IPS-18c (cell line): ENCODE data around the gene DAB2IP.
"Not testable (repeated sequence)": the region's sequence is repeated elsewhere in the genome, so short reads cannot be mapped to it uniquely, and the experiment has no call there.

ENCODE experiments used
- H3K4me3 ChIP-seq: 2 replicates; pipeline ENCODE4 v1.7.0; 2013; ENCODE audit warnings: low read depth, mild to moderate bottlenecking, low read length, moderate library complexity; ENCODE audit not compliant: insufficient read depth
- H3K9me3 ChIP-seq: one replicate; pipeline ENCODE4 v1.6.1; 2013; ENCODE audit warnings: mild to moderate bottlenecking, low read length, moderate library complexity; ENCODE audit not compliant: control insufficient read depth, insufficient read depth

Gene DAB2IP

DNA sequence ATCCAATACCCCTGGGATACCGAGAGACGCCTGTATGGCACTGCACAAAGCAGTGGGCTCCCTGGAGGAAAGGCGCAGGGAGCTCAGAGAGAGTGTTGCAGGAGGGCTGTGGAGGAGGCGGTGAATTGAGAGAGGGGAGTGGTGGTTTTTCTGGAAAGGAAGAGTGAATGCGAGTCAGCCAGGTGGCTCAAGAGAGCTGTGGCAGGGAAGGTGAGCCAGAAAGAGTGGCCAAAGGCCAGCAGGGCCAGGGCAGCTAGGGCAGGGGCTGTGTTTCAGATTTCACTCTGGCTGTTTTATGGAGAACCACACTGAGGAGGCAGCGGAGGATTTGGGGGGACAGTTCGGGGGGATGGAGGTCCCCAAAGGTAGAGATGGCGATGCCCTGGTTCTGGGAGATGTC lies 13.0 kb upstream of the DAB2IP start:
- H3K4me3 ChIP-seq, result no peak overlapping the region
- no peaks in the 10 kb centered on the region for H3K9me3 ChIP-seq

DNA sequence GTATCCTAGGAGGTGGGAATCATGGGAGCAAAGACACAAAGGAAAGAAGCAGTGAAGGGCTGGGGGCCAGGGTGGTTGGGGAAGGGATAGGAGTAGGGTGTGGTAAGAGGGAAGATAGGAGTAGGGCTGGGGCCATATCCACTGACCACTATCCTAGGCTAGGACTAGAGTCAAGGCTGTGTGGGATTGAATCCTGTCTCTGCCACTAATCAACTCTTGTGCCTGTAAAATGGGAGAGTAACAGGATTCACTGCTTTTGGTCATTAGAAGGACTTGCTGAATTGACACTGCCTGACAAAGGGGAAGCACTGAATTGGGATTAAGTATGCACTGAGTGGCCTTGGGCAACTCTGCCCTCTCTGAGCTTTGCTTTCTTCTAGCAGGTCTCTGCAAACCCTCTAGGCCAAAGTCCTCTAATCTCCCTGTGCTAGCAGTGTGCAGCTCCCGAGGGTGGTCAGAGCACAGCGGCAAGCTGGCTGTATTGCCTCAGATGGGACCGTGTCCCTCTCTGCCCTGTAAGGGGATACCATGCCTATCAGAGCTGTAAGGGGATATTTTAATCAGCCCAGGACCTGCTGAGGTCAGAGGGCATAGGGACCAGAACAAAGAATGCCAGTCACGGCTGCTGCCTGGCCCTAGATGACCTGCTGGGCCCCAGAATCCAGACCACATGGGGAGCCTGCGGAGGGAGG lies 12.4 kb upstream of the DAB2IP start:
- Histone ChIP-seq H3K9me3 (no peaks in the 10 kb centered on the region), H3K4me3 (no peak overlapping the region)

DNA sequence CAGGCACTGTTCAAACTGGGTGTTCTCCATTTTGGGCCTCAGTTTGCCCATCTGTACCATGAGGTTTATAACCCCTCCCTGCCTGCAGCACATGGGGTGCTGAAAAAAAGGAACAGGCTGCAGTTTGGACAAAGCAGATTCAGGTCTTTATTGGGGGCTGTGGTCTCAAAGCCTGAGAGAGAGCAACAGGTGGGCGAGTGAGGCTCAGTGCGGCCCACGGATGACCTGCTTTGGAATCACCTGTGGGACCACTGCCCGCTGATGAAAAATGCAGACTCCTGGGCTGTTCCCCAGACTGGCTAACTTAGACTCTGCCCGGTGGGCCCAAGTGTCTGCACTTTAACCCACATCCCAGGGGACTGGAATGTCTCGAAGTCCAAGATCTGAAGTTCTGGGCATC lies 11.8 kb upstream of the DAB2IP start:
- H3K9me3 ChIP-seq, result no peaks in the 10 kb centered on the region

DNA sequence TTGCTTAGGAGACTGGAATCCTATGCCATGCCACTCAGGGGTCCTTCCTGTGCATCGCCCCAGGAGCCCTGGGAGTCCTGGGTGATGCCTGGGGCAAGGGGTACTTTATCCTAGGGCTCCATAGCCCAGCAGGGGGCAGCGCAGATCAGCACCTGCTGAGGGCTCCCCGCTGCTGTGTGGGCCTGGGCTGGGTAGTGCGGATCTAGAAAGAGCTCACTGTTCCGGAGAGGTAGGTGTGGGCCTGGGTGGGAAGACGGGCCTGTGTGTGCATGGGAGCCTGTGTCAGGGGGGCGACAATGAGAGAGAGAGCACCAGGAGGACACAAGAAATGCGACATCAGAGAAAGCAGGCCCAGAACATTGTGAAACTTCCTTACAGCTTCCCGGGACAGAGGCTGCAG lies 11.4 kb upstream of the DAB2IP start:
- no peaks in the 10 kb centered on the region for H3K9me3 ChIP-seq
- H3K4me3 ChIP-seq, result no peak overlapping the region

More for the DNA sequence above, 11.8 kb upstream of the DAB2IP start:
- no peak overlapping the region for H3K4me3 ChIP-seq

DNA sequence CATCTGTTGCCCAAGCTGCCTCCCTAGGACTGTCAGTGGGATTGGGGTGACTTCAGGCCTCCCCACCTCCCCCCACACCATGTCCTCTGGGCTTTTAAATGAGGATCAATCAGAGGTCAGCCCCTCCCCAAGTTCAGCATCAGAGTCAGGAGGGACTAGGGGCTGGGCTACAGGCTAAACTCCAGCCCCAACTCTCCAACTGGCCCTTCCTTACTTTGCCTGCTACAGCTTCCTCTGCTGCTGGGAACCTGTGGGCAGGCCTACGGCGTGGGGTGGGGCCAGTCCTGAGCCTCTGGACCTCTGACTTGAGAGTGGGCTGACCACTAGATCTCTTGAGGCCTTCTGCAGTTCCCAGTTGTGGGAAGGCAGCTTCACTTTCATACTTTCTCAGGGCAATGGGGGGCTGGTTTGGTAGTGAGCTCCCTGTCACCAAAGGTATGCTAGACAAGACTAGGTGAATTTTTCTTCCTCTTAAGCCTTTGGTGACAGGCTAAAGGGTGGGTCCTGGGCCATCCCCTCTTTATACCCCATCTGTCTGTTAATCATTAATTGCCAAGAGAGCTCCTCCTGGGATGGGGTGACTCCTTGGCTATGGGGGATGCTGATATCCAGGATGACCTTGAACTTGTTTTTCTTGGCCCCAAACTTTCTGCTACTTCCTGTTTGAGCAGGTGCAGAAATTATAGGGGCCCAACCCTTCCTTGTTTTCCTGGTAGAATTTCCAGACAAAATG lies 10.8 kb upstream of the DAB2IP start:
- no peaks in the 10 kb centered on the region for H3K9me3 ChIP-seq
- H3K4me3 ChIP-seq, result no peak overlapping the region

DNA sequence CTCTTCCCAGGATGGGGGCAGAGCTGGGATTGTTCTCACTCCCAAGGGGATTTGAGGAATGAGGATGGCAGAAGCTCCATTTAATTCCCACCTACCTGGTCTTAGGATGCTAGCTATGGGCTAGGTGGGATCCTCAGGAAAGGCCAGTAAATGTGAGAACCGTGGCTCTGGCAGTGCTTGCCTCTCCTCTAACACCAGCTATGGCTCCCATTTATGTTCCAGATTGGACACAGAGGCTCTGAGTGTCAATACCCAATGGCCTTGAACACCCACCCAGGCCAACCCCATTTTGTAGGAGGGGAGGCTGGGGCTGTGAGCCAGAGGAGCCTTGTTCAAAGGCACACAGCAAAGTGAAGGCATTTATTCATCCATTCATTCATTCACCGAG lies 10.2 kb upstream of the DAB2IP start:
- H3K4me3 ChIP-seq, result no peak overlapping the region
- no peaks in the 10 kb centered on the region for H3K9me3 ChIP-seq

DNA sequence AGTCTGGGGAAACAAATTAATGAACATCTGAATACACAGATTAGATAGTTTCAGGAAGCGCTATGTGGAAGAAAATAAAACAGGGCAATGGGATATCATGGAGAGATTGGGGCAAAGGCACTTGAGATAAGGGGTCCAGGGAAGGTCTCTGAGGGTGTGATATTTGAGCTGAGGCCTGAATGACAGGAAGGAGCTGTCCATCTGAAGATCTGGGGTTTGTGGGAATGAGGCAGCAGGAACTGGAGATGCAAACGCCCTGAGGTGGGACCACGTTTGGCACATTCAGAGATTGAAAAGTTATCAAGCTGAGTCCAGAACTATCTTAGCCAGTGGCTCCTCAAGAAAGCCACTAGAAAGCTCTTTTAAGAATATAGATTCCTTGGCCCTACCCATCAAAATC lies 8.7 kb upstream of the DAB2IP start:
- H3K4me3 ChIP-seq, result no peak overlapping the region

DNA sequence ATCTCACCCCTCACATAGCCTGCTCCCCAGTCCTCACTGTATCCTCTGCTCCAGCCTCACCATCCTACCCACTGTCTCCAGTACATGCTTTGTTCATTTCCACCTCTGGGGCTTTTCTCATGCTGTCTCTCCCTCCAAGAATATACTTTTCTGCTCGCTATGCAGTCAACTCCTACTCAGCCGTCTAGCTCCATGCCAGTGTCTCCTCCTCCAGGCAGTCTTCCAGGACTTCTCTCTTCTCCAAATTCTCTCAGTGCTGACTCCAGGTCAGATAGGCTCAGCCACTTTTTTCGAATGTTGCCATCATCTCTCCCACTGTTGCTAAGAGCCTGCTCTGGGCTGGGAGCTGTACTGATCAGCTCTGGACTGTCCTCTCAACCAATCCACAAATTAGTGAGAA lies 8.0 kb upstream of the DAB2IP start:
- Histone ChIP-seq H3K4me3 (no peak overlapping the region), H3K9me3 (no peaks in the 10 kb centered on the region)

More for the DNA sequence above, 8.7 kb upstream of the DAB2IP start:
- H3K9me3 ChIP-seq, result no peaks in the 10 kb centered on the region

DNA sequence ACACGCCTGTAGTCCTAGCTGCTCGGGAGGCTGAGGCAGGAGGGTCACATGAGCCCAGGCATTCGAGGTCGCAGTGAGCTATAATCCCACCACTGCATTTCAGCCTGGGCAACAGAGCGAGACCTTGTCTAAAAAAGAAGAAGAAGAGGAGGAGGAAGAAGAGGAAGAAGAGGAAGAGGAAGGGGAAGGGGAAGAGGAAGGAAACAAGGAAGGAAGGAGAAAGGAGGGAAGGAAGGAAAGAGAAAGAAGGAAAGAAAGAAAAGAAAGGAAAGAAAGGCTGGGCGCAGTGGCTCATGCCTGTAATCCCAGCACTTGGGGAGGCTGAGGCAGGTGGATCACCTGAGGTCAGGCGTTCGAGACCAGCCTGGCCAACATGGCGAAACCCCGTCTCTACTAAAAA lies 7.4 kb upstream of the DAB2IP start:
- not testable (repeated sequence) for H3K4me3 ChIP-seq, H3K9me3 ChIP-seq

DNA sequence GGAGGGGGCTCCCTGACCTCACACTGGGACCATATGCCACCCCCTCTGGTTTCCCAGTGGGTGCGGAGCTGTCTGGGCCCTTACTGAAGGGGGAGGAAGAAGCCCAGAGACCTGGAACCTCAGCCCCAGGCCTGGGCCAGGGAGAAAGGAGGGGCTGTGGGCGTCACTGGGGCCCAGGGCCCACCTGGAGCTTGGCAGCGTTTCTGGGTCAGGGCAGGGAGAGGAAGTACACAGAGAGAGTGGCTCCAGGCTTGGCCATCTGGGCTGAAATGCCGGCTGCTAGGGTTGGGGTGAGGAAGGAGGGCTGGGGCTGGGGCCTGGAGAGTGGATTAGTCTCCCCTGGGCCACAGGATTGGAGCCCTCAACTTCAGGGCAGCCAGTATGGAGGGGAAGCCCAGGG lies 6.4 kb upstream of the DAB2IP start:
- no peaks in the 10 kb centered on the region for H3K9me3 ChIP-seq
- H3K4me3 ChIP-seq, result no peak overlapping the region

DNA sequence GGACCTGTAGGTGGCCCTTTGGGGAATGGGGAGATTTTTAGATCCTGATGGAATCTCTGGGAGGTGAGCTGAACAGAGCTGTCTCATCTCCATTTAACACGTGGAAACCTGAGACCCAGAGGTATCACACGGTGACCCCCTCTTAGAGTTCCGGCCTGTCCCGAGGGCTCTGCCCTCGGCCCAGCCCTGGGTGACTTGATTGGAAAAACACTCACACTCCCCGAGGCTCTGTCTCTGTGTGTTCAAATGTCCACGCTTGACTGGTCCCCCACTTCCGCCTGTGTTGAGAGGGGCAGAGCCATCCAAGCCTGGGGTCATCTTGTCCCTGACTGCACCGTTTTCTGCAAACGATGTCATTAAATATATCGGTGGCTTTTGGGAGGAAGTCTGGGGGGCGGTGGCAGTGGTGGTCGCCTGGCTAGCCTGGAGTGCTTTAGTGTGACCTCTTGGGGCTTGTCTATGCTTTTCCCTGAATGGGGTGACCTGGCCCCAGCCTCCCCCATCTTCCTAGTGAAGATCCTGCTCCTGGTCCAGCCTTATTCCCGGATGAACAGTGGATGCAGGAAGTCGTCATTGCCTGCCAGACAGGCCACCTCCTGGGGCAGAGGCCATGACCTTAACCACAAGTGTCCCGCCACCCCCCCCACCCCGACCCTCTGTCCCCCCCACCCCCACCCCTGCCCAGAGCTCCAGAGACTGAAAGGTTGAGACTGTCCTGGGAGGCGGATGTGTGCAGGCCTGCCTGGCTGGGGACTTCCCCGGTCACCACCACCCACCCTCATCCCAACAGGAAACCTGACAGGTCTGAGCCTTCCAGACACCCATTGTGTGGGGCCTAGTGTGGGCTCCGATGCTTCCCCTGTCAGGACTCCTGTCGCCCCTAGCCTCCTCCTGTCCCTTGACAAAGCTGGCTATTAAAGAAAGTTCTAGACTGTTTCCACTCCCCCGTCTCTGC lies 5.3 kb upstream of the DAB2IP start:
- Histone ChIP-seq H3K4me3 (no peak overlapping the region), H3K9me3 (no peaks in the 10 kb centered on the region)

DNA sequence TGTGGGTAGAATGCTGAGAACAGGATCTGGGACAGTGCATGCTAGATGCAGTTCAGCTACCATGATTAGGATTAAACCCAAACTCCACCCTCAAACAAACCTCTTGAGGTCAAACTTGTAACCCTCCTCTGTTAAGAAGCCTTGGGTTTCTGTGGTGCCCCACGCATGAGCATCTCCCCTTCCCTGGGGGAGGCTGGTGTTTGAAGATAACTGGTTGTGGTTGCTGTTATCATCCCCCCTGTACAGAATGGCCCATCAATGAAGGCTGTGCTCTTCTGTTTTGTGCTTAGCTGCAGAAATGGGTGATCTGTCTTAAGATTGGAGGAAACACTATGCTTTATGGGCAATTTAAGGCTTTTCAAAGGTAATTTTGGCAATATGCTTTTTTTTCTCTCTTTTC lies 4.4 kb upstream of the DAB2IP start:
- Histone ChIP-seq H3K4me3 (no peak overlapping the region), H3K9me3 (peaks cover 3% of the 10 kb centered on the region)

DNA sequence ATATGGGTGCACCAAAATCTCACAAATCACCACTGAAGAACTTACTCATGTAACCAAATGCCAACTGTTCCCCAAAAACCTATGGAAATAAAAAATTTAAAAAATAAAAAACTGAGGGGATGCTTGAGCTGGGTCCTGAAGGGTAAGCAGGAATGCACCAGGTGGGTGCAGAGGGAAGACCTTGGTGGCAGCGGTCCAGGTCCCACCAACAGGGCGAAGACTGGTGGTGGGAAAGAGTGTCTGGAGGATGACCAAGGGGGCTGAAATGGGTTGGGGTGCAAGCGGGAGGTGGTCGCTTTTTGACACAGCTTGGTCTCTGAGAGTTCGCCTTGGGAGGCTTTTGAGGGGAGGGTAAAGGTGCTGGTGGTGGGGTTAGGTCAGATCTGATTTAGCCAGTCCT lies 3.3 kb upstream of the DAB2IP start:
- Histone ChIP-seq H3K9me3 (peaks cover 3% of the 10 kb centered on the region), H3K4me3 (no peak overlapping the region)

DNA sequence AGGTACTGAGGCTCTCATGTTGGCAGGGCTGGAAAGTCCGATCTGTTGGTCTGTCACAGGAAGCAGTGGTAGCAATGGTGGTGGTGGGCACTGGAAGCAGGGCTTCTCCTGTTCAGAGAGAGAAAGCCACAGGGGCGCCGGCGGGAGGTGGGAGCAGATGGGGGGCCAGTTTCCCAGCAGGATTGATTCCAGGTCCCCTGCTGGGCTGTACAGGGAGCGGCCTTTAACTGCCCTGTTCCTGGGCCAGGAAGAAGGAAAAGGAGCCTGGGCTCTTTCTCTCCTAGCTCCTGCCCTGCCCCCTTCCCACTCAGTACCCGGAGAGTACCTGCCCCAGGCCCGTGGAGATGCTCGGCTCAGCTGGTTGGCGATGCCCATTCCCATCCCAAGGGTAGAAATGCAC lies 2.6 kb upstream of the DAB2IP start:
- Histone ChIP-seq H3K4me3 (no peak overlapping the region), H3K9me3 (peaks cover 3% of the 10 kb centered on the region)

DNA sequence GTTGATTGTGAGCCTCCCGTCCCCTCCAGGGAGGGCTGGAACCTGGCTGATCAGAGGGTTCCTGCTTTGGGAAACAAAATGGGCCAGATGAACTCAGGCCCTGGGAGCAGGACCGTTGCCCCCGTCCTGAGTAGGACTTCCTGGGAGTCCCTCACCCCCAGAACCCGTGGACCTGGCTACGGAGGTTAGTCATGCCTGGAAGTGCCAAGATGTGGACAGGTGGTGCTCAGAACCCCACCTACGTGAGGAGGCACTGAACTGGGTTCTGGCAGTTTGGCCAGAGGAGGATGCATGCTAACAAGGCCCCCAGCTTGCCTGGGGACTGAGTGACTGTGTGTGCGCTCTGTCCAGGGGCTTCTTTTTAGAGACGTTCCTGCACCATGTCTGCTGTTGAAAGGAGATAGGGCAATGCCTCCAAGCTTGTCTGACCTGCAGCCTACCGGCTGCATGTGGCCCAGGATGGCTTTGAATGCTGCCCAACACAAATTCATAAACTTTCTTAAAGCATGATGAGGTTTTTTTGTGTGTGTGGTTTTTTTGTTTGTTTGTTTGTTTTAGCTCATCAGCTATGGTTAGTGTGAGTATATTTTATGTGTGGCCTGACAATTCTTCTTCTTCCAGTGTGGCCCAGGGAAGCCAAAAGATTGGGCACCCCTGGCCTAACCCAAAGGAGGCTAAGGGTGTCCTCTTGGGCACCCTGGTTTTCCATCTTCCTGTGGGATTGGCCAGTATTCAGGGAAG lies 1.8 kb upstream of the DAB2IP start:
- Histone ChIP-seq H3K4me3 (peak overlapping the region; percentile 40), H3K9me3 (peaks cover 3% of the 10 kb centered on the region)

DNA sequence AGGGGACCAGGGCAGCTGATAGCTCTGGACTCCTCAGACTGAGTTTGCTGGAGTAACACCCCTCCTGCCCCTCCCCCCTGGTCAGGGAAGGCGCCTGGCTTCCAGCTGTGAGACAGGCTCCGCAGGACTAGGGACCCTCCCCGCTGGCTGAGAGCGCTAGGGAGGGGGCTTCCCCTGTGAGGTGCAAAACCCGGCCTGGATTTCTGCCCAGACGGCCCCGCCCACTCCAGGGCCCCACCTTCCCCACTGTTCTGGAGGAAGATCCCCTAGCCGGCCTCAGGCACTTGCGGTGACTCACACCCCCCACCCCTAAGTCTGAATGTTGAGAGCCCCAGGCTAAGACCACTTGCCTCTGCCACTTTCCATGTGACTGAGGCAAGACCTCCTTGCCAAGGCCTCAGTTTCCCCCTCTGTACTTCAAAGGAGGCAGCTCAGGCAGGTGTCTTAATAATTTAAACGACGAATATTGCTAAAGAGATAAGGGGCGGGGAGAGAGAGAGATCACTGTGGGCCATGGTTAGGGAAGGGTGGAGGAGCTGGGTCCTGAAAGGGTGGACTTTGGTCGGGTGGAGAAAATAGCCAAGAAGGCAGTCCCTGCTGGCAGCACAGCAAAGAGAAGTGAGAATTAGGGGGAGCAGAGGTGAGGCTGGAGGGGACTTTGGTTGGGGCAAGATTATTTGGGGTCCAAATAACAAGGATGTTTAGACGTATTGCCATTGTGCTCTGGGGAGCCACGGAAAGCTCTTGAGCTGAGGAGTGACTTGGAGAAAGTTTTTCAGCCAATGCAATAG lies 1.0 kb upstream of the DAB2IP start:
- peaks cover 3% of the 10 kb centered on the region for H3K9me3 ChIP-seq
- H3K4me3 ChIP-seq, result peak overlapping the region; percentile 50

DNA sequence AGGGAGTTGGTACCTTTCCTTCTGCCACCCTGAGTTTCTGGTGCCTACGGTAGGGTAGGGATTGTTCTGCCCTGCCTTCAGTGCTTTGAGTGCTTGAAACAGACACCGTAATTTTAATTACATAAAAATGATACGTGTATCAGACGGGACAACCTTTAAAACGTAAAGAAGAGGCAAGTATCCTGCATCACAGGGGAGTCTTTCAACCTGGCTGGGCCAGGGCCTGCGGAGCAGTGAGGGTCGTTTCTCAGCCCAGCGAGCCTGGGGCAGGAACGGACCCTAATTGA lies 483 bp upstream of the DAB2IP start:
- Histone ChIP-seq H3K9me3 (peaks cover 3% of the 10 kb centered on the region), H3K4me3 (peak overlapping the region; percentile 50)
